Measurements from ENCODE around the gene ADCY7.
"Not testable (repeated sequence)": the region's sequence is repeated elsewhere in the genome, so short reads cannot be mapped to it uniquely, and the experiment has no call there.

ADCY7 gene

GRCh38 chr16:50336884-50337283, 70.5 kb downstream of the ADCY7 start:
- no peak for DNase-seq (ENCODE audit: low read depth in 2 of 2)

- DNase-seq (ENCODE audit: low read depth in 2 of 2) = no peak
Observed at GRCh38 chr16:50338371-50339231, 72.2 kb downstream of the ADCY7 start.

- DNase-seq (ENCODE audit: low read depth in 2 of 2) = no peak
Observed at GRCh38 chr16:50340578-50340977, 74.2 kb downstream of the ADCY7 start.

GRCh38 chr16:50343566-50343965, 77.2 kb downstream of the ADCY7 start:
- DNase-seq (ENCODE audit: low read depth in 2 of 2) = not testable (repeated sequence)

GRCh38 chr16:50345210-50345609, 78.9 kb downstream of the ADCY7 start:
- not testable (repeated sequence) for DNase-seq (ENCODE audit: low read depth in 2 of 2)

GRCh38 chr16:50351116-50351515, 84.8 kb downstream of the ADCY7 start:
- DNase-seq (ENCODE audit: low read depth in 2 of 2) = no peak

GRCh38 chr16:50351952-50352351, 85.6 kb downstream of the ADCY7 start:
- no peak for DNase-seq (ENCODE audit: low read depth in 2 of 2)

- no peak for DNase-seq (ENCODE audit: low read depth in 2 of 2)
Observed at GRCh38 chr16:50354082-50354481, 87.7 kb downstream of the ADCY7 start.

- no peak for DNase-seq (ENCODE audit: low read depth in 2 of 2)
Observed at GRCh38 chr16:50354629-50355456, 88.5 kb downstream of the ADCY7 start.

GRCh38 chr16:50359626-50360025, 93.3 kb downstream of the ADCY7 start:
- no peak for DNase-seq (ENCODE audit: low read depth in 2 of 2)

GRCh38 chr16:50360033-50360778, 93.9 kb downstream of the ADCY7 start:
- DNase-seq (ENCODE audit: low read depth in 2 of 2) = no peak

- DNase-seq (ENCODE audit: low read depth in 2 of 2) = no peak
Observed at GRCh38 chr16:50360779-50361178, 94.4 kb downstream of the ADCY7 start.

GRCh38 chr16:50363656-50364055, 97.3 kb downstream of the ADCY7 start:
- DNase-seq (ENCODE audit: low read depth in 2 of 2) = no peak

- no peak for DNase-seq (ENCODE audit: low read depth in 2 of 2)
Observed at GRCh38 chr16:50365791-50366575, 99.6 kb downstream of the ADCY7 start.

All from stimulated activated CD4-positive, alpha-beta T cell treated with anti-CD3 and anti-CD28 coated beads, Interleukin-4, amount 100 ng/mL, for 48 hours (primary cell).